Nephron progenitor cell (in vitro differentiated cells): ENCODE results near the gene FOLR2.
"Not testable (repeated sequence)": the region's sequence is repeated elsewhere in the genome, so short reads cannot be mapped to it uniquely, and the experiment has no call there.

Experiments
- DNase-seq: peaks from one replicate; pipeline ENCODE4 v3.0.0; 2021
- H3K27ac Mint-ChIP-seq: 2 replicates; pipeline ENCODE4 v1.8.0; 2021; ENCODE audit warnings: mild to moderate bottlenecking, moderate library complexity, mixed read lengths
- H3K27me3 Mint-ChIP-seq: 2 replicates; pipeline ENCODE4 v1.8.0; 2021; ENCODE audit warnings: mild to moderate bottlenecking, low read depth, mixed read lengths; ENCODE audit not compliant: poor library complexity
- H3K36me3 Mint-ChIP-seq: 2 replicates; pipeline ENCODE4 v1.8.0; 2021; ENCODE audit warnings: low read depth, mixed read lengths
- H3K4me1 Mint-ChIP-seq: 2 replicates; pipeline ENCODE4 v1.8.0; 2021; ENCODE audit warnings: mixed read lengths
- H3K4me3 Mint-ChIP-seq: 2 replicates; pipeline ENCODE4 v1.8.0; 2021; ENCODE audit warnings: mild to moderate bottlenecking, moderate library complexity, mixed read lengths
- H3K9me3 Mint-ChIP-seq: 2 replicates; pipeline ENCODE4 v1.8.0; 2021; ENCODE audit warnings: mild to moderate bottlenecking, moderate library complexity, mixed read lengths
- TF ChIP-seq, protein P1 (sequence below): fragments of 200-600 bp; sonication (generic); IDR thresholded peaks from 2 replicates; pipeline ENCODE4 v1.5.0; 2021; ENCODE audit warnings: antibody characterized with exemption

The FOLR2 gene

GRCh38 chr11:72254299-72254993 is 37.9 kb downstream of the FOLR2 start:
- H3K36me3 Mint-ChIP-seq, result no peaks in the 10 kb centered on the region
- no peaks in the 10 kb centered on the region for H3K4me1 Mint-ChIP-seq
- no peak overlapping the region for H3K27ac Mint-ChIP-seq
- no peak overlapping the region for H3K4me3 Mint-ChIP-seq
- peaks cover 34% of the 10 kb centered on the region for H3K27me3 Mint-ChIP-seq
- DNase-seq, result no peak
- peaks cover 19% of the 10 kb centered on the region for H3K9me3 Mint-ChIP-seq
- TF ChIP-seq, protein P1, sequence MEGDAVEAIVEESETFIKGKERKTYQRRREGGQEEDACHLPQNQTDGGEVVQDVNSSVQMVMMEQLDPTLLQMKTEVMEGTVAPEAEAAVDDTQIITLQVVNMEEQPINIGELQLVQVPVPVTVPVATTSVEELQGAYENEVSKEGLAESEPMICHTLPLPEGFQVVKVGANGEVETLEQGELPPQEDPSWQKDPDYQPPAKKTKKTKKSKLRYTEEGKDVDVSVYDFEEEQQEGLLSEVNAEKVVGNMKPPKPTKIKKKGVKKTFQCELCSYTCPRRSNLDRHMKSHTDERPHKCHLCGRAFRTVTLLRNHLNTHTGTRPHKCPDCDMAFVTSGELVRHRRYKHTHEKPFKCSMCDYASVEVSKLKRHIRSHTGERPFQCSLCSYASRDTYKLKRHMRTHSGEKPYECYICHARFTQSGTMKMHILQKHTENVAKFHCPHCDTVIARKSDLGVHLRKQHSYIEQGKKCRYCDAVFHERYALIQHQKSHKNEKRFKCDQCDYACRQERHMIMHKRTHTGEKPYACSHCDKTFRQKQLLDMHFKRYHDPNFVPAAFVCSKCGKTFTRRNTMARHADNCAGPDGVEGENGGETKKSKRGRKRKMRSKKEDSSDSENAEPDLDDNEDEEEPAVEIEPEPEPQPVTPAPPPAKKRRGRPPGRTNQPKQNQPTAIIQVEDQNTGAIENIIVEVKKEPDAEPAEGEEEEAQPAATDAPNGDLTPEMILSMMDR, result no peak

GRCh38 chr11:72257570-72257969 is 41.0 kb downstream of the FOLR2 start:
- Mint-ChIP-seq H3K27ac (no peak overlapping the region), H3K4me3 (no peak overlapping the region), H3K4me1 (no peaks in the 10 kb centered on the region), H3K36me3 (no peaks in the 10 kb centered on the region), H3K9me3 (peaks cover 19% of the 10 kb centered on the region), H3K27me3 (peaks cover 39% of the 10 kb centered on the region)
- TF ChIP-seq, protein P1, result no peak
- no peak for DNase-seq

- no peak for DNase-seq
- H3K36me3 Mint-ChIP-seq, result no peaks in the 10 kb centered on the region
- H3K9me3 Mint-ChIP-seq, result peaks cover 7% of the 10 kb centered on the region
- no peaks in the 10 kb centered on the region for H3K4me1 Mint-ChIP-seq
- no peak overlapping the region for H3K4me3 Mint-ChIP-seq
- peaks cover 40% of the 10 kb centered on the region for H3K27me3 Mint-ChIP-seq
- TF ChIP-seq, protein P1, result no peak
- no peak overlapping the region for H3K27ac Mint-ChIP-seq
Measured at GRCh38 chr11:72259490-72259889, 42.9 kb downstream of the FOLR2 start.

DNA sequence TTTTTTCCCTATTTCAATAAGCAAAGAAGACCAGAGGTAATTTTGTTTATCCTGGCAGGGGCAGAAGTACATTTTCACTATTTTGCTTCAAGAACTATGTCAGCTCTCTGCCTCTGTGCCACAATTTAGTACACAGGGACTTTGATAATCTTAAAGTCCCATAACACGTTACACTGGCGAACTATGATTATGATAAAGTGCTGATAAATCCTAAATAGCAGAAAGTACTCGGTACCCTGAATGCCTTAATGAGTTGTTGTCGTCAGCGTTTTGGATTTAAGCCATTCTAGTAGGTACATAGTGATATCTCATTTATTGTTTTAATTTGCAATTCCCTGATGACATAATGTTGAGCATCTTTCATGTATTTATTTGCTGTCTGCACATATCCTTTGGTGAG is 44.0 kb downstream of the FOLR2 start:
- peaks cover 38% of the 10 kb centered on the region for H3K27me3 Mint-ChIP-seq
- H3K4me3 Mint-ChIP-seq, result no peak overlapping the region
- H3K36me3 Mint-ChIP-seq, result no peaks in the 10 kb centered on the region
- TF ChIP-seq, protein P1, result no peak
- DNase-seq, result no peak
- H3K27ac Mint-ChIP-seq, result no peak overlapping the region
- no peaks in the 10 kb centered on the region for H3K9me3 Mint-ChIP-seq
- no peaks in the 10 kb centered on the region for H3K4me1 Mint-ChIP-seq

GRCh38 chr11:72263361-72263760 is 46.8 kb downstream of the FOLR2 start:
- Mint-ChIP-seq H3K4me3 (no peak overlapping the region), H3K4me1 (no peaks in the 10 kb centered on the region), H3K36me3 (no peaks in the 10 kb centered on the region), H3K9me3 (no peaks in the 10 kb centered on the region), H3K27me3 (peaks cover 43% of the 10 kb centered on the region), H3K27ac (no peak overlapping the region)
- no peak for DNase-seq
- TF ChIP-seq, protein P1, result no peak

DNA sequence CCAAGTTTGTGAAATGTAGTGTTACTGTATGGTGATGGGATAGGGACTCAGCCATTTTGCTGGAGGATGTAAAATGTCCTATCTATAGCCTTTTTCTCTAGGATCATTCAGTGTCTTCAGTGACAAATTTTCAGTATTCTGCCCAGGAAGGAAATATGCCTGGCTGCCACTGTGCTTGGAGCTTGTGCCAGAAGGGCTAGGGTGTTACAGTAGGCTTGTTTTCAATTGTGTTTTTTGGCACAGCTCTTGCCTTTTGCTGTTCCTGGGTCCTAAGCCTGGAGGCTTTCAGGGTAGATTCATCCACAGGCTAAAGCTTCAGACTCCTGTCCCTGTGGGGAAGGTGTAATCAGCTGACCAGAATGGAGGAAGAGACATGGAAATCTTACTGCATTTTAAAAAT is 49.4 kb downstream of the FOLR2 start:
- TF ChIP-seq, protein P1, result no peak
- Mint-ChIP-seq H3K27me3 (peaks cover 50% of the 10 kb centered on the region), H3K9me3 (no peaks in the 10 kb centered on the region), H3K27ac (no peak overlapping the region), H3K4me3 (no peak overlapping the region), H3K4me1 (no peaks in the 10 kb centered on the region), H3K36me3 (no peaks in the 10 kb centered on the region)
- no peak for DNase-seq

DNA sequence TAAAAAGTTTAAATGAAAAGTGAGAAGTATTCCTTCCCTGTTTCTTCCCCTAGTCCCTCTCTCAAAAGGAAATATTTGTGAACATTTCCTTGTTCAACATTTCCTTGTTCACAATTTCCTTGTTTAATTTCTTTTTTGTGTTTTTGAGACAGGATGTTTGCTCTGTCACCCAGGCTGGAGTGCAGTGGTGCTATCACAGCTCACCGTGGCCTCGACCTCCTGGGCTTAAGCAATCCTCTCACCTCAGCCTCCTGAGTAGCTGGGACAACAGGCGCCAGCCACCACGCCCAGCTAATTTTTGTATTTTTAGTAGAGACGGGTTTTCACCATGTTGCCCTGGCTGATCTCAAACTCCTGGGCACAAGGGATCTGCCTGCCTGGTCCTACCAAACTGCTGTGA is 50.4 kb downstream of the FOLR2 start:
- H3K27me3 Mint-ChIP-seq, result peaks cover 52% of the 10 kb centered on the region
- H3K27ac Mint-ChIP-seq, H3K4me1 Mint-ChIP-seq: not testable (repeated sequence)

More for the DNA sequence above, 50.4 kb downstream of the FOLR2 start:
- H3K9me3 Mint-ChIP-seq, H3K36me3 Mint-ChIP-seq, DNase-seq, H3K4me3 Mint-ChIP-seq: not testable (repeated sequence)
